Stimulated activated CD4-positive, alpha-beta T cell treated with anti-CD3 and anti-CD28 coated beads, Interleukin-12 subunit alpha, Interleukin-12 subunit beta, amount 100 ng/mL, for 24 hours (primary cell): ENCODE results near the gene ST13.
"Not testable (repeated sequence)": the region's sequence is repeated elsewhere in the genome, so short reads cannot be mapped to it uniquely, and the experiment has no call there.

ENCODE experiments used
- DNase-seq, 2 experiments: peaks; one replicate each; pipeline ENCODE4 v3.0.0-alpha.2; 2020; ENCODE audit warnings: low read depth in 2 of 2

The ST13 gene

DNA sequence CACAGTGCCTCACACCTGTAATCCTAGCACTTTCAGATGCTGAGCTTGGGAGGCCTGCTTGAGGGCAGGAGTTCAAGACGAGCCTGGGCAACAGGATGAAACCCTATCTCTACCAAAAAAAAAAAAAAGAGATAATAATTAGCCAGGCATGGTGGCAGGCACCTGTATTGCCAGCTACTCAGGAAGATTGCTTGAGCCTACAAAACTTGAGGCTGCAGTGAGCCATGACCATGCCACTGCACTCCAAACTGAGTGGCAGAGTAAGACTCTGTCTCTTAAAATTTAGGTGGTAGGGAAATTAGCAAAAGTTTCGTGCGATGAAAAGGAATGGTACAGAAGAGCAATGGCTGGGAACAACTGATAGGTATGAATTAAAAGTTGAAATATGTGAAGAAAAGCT, 18.0 kb downstream of the ST13 start:
- no peak for DNase-seq

DNA sequence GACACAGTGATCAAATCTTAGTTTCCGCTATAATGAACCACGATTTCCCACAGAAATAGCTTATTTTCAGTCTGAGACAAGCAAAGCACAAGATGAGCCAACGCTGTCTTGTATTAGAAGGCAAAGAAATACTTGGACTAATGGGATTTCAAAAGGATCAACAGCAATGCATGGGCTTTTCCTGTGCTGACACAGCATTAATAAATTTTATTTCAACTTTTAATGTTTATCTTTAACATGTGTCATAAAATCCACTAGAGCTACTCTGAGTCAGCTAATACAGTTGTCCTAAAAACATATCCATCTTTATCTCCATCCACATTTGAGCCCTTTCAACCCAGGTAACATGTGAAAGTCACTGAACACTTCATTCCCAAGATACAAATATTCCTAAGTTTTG, 21.8 kb downstream of the ST13 start:
- DNase-seq = no peak

DNA sequence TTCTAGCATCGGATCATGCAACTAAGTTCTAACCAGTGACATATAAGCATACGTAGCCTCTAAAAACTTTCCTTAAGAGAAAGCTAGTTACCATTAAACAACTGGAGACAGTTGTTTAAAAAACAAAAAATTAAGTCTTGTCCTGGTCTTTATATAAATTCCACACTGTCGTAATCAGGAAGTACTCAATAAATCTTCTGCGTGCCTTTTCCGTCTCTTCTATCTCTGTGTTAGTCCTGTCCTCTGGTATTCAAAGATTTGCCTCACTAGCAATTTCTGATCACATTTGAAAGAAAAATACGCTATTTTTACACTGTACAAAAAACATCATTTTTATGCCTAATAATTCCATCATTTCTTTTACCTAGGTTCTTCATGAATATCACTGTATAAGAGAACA, 27.3 kb downstream of the ST13 start:
- no peak for DNase-seq

DNA sequence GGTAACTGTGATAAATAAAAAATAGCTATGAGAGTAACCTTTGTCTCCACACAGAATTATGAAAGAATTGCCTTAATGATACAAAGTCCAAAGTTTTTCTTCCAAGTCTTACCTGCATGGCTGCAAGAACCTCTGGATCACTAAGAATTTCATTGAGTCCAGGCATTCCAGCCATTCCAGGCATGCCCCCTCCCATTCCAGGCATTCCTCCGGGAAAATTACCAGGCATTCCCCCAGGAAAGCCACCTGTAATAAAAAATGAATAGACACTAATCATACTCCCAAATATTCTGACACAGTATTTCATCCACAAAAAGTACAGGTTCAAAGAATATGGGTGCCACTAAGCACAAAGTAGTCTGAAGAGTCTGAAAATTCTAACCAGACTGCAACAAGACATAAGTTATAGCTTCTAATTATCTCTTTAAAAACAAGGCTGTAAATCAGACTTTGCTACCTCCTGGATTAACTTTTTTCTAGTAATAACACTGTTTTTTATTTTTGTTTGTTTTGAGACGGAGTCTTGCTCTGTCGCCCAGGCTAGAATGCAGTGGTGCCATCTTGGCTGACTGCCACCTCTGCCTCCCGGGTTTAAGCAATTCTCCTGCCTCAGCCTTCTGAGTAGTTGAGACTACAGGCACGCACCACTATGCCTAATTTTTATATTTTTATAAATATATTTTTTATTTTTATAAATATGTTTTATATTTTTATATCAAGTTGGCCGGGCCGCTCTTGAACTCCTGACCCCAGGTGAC, 29.3 kb downstream of the ST13 start:
- no peak for DNase-seq

DNA sequence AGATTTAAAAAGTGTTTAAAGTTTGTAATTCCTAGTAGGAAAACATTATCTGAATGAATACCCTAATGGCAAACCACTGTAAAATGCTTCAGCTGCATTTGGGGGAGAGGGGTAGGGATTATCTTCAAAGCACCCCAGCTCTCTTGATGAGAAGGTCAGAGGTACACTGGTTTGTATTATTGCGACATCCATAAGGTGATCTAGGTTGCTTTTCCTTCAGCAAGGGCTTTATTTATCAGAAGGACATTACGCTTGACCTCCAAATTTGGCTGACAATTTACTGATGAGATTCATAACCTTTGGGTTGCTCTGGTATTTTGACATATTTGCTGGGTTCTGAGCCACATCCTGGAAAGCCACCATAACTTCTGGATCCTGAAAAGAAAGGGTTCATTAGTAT, 30.1 kb downstream of the ST13 start:
- DNase-seq = not testable (repeated sequence)

DNA sequence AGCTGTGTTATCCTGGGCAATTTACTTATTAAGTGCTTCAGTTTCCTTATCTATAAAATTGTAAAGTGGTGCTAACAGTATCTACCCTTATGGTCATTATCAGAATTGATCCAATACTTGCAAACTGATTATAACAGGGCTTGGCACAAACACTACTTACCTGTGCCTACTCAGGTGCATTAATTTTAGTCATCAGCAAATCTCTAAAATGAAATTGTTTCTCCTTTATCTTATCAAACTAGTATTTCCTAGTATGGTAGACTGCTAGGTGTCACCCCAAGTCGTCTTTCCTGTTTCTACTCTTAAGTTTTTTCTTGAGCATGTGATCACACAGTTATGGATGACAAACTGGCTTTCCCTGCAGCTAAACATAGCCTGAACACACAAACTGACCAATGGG, 33.0 kb downstream of the ST13 start:
- no peak for DNase-seq

DNA sequence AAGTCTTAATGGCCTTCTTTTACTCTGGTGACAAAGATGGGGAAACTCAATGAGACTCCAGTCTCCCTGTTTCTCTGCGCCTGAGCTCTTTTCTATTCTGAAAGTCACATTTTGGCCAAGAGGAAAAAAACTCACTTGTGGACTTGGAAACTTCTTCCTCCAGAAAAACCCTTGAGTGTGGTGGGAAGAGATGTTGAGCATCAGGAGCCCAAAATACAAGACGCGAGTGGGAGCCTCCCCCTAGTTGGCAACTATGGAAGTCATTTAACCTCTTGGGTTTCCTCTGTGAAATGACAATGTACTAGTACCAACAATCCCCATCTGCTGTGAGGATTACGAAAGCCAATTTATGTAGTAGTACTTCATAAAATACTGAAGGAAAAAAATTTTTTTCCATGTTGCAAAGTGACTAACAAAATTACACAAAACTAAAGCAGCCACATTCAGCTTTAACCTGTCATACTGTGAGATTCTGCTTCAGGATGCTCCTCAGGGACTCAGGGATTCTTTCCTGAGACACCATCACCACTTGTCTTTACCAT, 36.8 kb downstream of the ST13 start:
- no peak for DNase-seq

DNA sequence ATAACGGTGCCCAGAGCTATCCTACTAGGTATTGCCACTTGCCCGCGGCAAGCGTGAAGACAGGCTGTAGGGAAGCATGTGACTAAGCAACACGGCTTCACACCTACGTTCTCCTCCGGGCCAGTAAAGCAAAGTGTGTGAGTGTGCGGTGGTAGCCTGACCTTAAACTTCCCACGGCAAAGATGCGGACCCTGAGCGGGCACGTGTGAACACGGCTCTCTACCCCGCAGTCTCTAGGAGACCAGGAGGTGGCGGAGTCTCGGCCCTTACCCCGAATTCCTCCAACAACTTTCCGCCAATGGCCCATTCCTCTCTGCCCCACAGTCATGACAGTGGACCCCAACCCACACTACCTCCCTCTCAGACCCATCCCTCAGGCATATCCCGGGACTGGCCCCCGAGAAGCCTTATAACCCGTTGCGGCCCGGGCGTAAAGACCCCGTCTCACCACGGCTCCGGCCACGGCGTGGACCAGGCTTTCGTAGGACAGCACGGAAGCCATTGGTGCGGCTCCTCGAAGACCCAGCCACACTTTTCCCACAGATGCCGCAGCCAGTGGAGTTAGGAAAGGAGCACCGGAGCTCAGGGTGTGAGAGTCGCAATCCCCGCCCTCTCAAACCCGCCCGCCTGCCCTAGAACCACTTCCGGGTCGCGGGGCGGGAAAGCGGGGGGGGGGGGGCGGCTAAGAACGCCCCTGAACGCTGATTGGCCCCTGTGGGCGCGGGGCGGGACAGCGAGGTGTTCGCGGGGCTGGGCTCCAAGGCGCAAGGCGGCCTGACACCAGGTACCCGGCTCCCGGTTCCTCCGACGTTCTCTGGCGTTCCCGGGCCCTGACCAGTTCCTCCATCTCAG, 37.5 kb downstream of the ST13 start, which contains the start of gene SLC25A17:
SLC25A17 (minus strand) TSS at position 600 of the 852 bp plus-strand sequence; CDS start at position 502, 98 bp downstream.
- peak; percentile 69 to 80 for DNase-seq

DNA sequence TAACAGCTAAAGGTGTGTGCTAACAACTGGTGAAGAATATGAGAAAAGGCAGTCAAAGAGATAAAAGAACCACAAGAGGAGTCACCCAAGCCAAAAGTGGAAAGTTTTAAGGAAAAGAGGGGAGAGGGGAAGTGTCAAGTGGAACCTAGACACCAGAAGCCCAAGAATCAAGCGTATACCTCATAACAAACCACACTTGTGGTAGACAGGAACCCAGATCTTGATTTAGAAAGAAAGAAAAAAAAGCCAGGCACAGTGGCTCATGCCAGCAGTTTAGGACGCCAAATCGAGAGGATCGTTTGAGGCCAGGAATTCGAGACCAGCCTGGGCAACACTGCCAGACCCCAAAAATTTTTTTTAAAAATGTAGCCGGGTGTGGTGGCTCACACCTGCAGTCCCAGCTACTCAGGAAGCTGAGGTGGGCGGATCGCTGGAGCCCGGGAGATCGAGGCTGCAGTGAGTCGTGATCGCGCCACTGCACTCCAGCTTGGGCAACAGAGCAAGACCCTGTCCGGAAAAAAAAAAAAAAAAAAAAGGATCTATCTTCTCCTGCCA, 38.2 kb downstream of the ST13 start:
- peak in 1 of 2 experiments; percentile 2 for DNase-seq

DNA sequence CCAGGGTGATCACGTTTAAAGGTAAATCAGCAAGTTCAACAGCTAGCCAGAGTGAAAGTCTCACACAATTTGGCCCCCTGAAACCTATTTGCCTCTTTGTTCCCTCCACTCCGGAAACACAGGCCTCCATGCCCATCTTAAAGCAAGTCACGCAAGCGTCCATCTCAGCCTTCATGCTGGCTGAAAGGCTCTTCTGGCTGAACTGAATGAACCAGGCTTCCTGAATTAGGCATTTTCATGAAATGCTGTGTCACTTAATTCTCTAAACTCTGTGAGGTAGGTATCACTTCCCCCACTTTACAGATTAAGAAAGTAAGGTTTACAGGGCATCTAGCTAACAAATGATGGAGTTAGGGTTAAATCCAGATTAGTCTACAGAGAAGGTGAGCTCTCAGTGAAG, 38.7 kb downstream of the ST13 start:
- no peak for DNase-seq

DNA sequence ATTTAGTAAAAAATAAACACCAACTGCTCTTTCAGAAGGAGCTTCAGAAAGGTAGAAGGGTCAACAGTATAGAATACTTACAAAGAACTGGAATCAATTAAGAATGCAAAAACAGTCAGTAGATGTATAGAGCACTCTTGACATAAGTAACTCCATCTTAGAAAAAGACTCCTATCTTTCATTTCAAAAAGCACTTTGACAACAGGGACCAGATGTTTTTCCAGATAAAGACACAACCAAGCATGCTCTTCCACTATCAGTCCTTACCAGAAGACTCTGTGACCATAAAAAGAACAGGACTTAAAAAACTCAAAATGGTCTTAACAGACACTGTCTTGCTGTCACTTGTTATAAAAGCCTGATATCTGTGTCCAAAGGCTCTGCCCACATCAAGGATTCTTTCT, 42.5 kb downstream of the ST13 start:
- DNase-seq = no peak

DNA sequence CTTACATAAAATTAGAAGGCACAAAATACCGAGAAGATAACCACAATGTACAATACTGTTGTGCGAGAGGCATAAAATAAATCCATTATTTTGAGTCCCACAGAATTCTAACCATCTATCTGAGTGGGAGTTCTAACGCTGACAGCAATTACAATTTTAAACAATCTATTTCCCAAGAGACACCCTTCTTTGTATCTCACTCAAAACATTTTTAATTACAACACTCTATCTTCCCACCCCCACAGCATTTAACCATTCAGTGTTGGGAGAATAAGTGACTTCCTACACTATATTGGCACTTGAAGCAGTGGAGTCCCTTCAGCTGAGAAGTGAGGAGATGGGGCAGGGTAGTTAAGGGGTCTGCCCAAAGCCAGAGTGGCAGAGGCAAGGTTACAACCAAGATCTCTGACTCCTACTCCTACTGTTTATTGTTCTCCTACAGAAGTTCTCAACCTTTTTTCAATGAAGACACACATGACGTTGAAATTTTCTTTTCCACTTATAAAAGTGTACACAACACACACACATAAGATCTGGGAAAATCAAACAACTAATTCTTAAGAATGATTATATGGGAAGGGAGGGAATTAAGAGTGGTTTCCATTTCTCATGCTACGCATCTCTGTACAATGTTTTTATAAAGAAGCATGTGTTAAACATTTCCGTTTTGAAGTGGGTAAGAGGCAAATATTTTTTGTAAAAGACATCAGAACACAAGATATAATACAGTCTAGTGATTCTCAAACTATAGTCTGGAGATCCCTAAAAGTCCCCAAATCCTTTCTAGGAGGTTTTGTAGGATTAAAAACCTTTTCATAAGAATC, 48.2 kb downstream of the ST13 start:
- no peak for DNase-seq

DNA sequence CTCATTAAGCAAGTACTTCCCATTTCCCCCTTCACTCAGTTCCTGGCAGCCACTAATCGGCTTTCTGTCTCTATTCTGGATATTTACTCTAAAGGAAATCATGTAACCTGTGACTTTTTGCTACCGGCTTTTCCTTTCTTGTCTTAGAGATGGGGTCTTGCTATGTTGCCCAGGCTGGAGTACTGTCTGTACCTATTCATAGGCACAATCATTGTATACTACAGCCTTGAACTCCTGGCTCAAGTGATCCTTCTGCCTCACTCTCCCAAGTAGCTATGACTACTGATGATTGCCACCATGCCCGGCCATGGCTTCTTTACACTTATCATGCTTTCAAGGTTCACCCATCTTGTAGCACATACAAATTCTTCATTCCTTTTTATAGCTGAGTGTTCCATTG, 49.7 kb downstream of the ST13 start:
- DNase-seq = no peak

DNA sequence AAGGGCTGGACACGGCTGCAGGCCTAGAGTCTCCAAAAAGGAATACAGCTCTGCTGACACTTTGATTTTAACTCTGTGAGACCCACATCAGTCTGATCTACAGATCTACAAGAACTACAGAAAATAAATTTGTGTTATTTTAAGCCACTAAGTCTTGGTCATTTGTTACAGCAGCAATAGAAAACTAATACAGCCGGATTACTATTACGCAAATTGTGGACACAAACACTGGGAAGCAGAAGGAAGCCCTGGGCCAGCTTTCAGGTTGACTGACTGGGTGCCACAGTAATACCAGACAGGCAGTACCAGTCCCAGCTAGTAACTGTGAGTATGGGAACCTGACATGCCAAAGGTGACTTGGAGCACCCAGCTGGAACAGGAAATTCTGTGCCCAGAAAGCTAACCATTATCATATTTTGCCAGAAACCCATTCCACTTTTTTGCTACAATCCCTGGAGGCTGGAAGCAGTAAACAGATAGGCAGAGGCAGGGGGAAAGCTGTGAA, 50.7 kb downstream of the ST13 start:
- no peak for DNase-seq

DNA sequence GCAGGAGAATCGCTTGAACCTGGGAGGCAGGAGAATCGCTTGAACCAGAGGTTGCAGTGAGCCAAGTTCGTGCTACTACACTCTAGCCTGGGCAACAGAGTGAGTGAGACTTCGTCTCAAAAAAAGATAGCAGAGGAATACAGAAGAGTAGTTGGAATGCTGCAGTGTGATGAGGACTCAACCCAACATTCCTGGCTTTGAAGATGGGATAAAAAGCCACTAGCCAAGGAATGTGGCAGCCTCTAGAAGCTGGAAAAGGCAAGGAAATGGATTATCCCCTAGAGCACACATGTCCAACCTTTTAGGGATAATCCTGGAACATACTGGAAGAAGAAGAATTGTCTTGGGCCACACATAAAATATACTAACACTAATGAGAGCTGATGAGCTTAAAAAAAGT, 51.2 kb downstream of the ST13 start:
- DNase-seq = no peak

DNA sequence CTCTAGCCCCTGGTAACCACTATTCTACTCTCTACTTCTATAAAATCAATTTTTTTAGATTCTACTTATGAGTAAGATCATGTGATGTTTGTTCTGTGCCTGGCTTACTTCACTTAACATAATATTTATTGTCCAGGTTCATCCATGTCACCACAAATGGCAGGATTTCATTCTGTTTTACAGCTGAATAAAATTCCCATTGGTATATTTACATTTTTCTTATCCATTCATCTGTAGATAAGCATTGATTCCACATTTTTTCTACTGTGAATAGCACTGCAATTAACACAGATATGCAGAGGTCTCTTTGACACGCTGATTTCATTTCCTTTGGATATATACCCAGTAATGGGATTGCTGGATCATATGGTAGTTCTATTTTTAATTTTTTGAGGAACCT, 53.1 kb downstream of the ST13 start:
- DNase-seq = no peak

DNA sequence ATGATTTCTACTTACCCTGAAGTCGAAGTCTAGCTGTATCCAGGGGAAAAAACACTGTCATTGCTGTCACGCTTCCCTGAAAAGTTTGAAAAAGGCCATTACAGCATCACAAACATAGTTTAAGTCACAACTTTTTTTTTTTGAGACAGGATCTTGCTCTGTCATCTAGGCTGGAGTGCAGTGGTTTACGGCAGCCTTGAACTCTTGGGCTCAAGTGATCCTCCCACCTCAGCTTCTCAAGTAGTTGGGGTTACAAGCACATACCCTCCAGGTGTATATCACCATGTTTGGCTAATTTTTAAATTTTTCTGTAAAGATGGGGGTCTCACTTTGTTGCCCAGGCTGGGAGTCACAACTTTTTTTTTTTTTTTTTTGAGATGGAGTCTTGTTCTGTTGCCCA, 57.4 kb downstream of the ST13 start:
- DNase-seq = no peak

DNA sequence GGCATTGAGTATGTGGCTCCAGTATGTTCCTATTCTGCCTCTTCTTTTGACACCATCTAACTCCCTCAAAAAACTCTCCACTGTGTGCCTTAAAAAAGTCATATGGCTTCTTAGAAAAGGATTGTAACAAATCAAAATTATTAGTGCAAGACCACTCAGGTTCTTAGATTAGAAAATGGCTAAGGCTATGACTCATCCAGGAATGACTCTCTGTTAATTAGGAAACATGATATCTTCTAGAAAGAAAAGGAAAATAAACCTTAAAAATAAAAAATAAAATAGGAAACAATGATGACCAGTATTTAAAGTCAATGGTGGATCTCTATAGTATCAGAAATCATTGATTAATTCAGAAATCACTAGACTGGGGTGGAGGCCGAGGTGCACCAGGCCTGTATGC, 59.0 kb downstream of the ST13 start:
- DNase-seq = no peak

DNA sequence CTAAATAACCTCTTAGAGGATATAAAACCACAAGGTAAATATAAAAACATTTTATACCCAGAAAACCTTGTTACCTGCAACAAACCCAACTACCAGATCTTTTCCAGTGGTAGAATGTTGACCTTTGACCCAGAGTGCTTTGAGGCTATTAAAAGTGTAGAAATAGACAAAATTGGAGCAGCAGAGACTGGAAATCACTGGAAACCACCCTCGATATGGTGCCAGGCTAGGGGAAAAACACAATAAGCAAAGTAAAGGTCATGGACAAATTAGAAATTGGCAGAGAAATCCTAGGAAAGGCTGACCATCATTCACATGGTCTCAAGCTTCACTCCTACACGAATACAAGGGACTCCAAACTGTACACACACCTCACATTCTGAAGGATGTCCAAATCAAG, 64.0 kb downstream of the ST13 start:
- no peak for DNase-seq

DNA sequence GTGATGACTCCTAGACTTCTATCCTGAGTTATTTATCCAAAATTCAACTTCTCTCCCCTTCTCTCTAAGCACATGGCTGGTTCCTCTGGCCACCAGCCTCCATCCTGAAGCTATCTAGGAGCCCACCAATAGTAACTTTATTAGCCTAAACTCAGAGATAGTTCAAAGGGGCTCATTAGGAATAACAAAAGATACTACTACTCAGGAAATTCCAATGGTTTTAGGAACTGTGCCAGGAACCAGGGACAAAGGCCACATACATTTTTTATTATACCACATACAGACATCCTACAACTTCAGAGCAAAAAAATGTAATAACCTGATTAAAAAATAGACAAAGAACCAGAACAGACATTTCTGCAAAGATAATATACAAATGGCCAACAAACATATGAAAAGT, 65.2 kb downstream of the ST13 start:
- DNase-seq = no peak

DNA sequence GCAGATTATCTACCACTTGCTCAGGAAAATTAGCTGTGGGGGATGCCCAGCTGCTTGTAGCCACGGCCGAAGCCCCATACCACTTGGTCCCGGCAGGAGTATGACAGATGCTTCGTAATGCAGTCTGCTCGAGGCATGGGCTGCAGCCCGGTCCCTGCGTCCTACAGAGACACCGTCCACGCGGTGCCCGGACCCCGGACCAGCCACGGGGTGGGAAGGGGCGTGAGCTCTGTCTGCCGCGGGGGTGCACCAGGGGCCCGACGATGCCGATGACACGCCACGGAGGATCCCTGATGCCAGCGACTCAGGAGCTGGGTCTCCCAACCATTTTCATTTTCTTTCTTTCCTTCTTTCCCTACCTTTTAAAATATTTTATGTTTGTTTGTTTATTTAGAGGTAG, 67.3 kb downstream of the ST13 start:
- DNase-seq = no peak
